ENCODE measurements around the gene LASP1NB.

LASP1NB gene

DNA sequence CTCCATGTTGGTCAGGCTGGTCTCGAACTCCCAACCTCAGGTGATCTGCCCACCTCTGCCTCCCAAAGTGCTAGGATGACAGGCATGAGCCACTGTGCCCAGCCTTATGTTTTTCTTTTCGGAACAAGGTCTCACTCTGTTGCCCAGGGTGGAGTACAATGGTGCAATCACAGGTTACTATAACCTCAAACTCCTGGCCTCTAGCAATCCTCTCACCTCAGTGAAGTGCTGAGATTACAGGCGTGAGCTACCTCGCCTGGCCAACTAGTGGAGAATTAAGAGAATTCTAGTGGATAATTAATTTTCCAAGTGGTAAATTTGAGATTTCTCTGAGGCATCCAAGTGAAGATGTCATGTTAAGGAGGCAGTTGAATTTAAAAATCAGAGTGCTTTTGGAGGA is 44.7 kb downstream of the LASP1NB start:
- no peak for DNase-seq

DNA sequence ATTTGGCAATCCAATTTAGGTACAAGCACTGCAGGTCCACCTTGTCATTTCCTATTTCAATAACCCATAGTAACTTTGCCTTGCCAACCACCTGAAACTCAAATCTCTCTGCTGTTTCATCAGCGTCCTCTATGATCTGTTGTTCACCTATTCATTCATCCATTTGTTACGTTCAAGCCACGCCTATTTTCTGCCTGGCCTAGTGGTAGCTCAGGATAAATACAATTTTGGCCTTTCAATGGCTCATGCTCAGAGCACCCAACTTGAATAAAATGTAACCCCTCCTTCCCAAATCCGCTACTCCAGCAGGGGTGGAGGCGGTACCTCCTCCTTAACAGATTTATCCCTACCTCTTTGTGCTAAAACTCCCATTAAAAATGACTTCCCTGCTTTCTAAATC is 45.4 kb downstream of the LASP1NB start:
- no peak for DNase-seq

DNA sequence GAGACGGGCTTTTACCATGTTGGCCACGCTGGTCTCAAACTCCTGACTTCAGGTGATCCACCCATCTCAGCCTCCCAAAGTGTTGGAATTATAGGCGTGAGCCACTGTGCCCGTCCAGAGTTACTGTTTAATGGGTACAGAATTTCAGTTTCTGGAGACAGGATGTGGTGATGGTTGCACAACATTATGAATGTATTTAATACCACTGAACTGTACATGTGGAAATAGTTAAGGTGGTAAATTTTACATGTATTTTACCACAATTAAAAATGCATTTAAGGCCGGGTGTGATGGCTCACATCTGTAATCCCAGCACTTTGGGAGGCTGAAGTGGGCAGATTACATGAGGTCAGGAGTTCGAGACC is 50.8 kb downstream of the LASP1NB start:
- DNase-seq = peak; percentile 26

DNA sequence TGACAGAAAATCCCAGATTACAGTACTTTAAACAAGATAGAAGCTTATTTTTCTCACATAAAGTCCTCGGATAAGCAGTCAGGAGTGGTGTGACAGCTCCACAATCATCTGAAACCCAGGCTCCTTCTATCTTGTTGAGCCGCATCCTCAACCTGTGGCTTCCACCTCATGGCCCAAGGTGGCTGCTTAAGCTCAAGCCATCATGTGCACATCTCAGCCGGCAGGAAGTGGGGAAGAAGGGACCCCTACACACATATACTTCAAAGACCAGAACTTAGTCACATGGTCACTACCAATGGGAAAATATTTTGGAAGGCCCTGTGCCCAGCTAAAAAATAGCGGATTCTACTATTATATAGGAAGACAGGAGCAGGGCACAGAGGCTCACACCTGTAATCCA is 52.8 kb downstream of the LASP1NB start:
- no peak for DNase-seq
